NCI-H345 treated with DMSO at 0.1 percent for 48 hours (cell line): ENCODE results near the gene SMIM1.

ENCODE experiments used
- DNase-seq: peaks from one replicate; lab custom pipeline; 2025; ENCODE audit not compliant: unreplicated experiment; lab: John Stamatoyannopoulos, UW

Gene SMIM1

GRCh38 chr1:3772715-3773571 is at the start of gene SMIM1:
Gene SMIM1, plus strand, starts transcription at chr1:3772749. Its CDS starts 2,625 bp downstream, at chr1:3775374.
- no peak for DNase-seq

GRCh38 chr1:3722846-3723245 is 49.7 kb upstream of the SMIM1 start:
- no peak for DNase-seq

GRCh38 chr1:3724416-3725030 is 48.0 kb upstream of the SMIM1 start:
- peak; percentile 46 for DNase-seq

- DNase-seq, result no peak
These were observed 47.2 kb upstream of the SMIM1 start for GRCh38 chr1:3725366-3725765.

- no peak for DNase-seq
These were observed 45.3 kb upstream of the SMIM1 start for GRCh38 chr1:3727042-3727824.

GRCh38 chr1:3727825-3728776 is 44.4 kb upstream of the SMIM1 start:
- DNase-seq, result no peak

GRCh38 chr1:3729594-3730542 is 42.7 kb upstream of the SMIM1 start:
- DNase-seq, result no peak

GRCh38 chr1:3730543-3731247 is 41.9 kb upstream of the SMIM1 start:
- DNase-seq, result no peak

- DNase-seq, result no peak
These were observed 40.7 kb upstream of the SMIM1 start for GRCh38 chr1:3731583-3732433.

GRCh38 chr1:3732434-3733093 is 40.0 kb upstream of the SMIM1 start:
- no peak for DNase-seq

GRCh38 chr1:3733094-3733882 is 39.3 kb upstream of the SMIM1 start:
- no peak for DNase-seq

- no peak for DNase-seq
These were observed 38.5 kb upstream of the SMIM1 start for GRCh38 chr1:3733883-3734589.

GRCh38 chr1:3734602-3735001 is 37.9 kb upstream of the SMIM1 start:
- DNase-seq, result no peak

- DNase-seq, result no peak
These were observed 37.4 kb upstream of the SMIM1 start for GRCh38 chr1:3735027-3735681.

GRCh38 chr1:3735688-3736087 is 36.9 kb upstream of the SMIM1 start:
- no peak for DNase-seq
